Liver (tissue), 9 donors: ENCODE measurements around the gene SPTBN5. TPM values are rescaled to one million over a fixed set of nuclear protein-coding genes. Genes with fewer than 3 reads are reported as not detected.

Source experiments
- DNase-seq: peaks from one replicate; pipeline ENCODE4 v3.0.0-alpha.2; 2017; ENCODE audit warnings: low spot score
- H3K27ac ChIP-seq, 2 donors: one replicate each; pipeline ENCODE4 v1.7.0; 2013; ENCODE audit warnings: inconsistent platforms in 2 of 2, low read length in 2 of 2, control low read depth in 1 of 2, low read depth in 1 of 2, mild to moderate bottlenecking in 1 of 2
- H3K27me3 ChIP-seq, 4 donors: one replicate each; pipeline versions ENCODE4 v1.6.1 to v1.7.0; 2013; ENCODE audit warnings: low read length in 3 of 4, inconsistent platforms in 1 of 4, mild to moderate bottlenecking in 1 of 4, moderate library complexity in 1 of 4; ENCODE audit not compliant: control insufficient read depth in 4 of 4, insufficient read depth in 4 of 4
- H3K36me3 ChIP-seq, 4 donors: one replicate each; pipeline versions ENCODE4 v1.6.1 to v1.7.0; 2013; ENCODE audit warnings: low read length in 3 of 4, mild to moderate bottlenecking in 3 of 4, low read depth in 1 of 4, moderate library complexity in 1 of 4; ENCODE audit not compliant: control insufficient read depth in 4 of 4, insufficient read depth in 3 of 4
- H3K4me1 ChIP-seq, 4 donors: one replicate each; pipeline versions ENCODE4 v1.6.1 to v1.7.0; 2013; ENCODE audit warnings: low read length in 3 of 4, mild to moderate bottlenecking in 3 of 4, moderate library complexity in 1 of 4; ENCODE audit not compliant: control insufficient read depth in 4 of 4, insufficient read depth in 4 of 4
- H3K4me3 ChIP-seq, 3 donors: one replicate each; pipeline versions ENCODE4 v1.6.1 to v1.7.0; 2013; ENCODE audit warnings: low read length in 3 of 3, control low read depth in 1 of 3, low read depth in 1 of 3, mild to moderate bottlenecking in 1 of 3
- H3K9ac ChIP-seq, 2 donors: one replicate each; pipeline ENCODE4 v1.7.0; 2013; ENCODE audit warnings: low read length in 2 of 2, mild to moderate bottlenecking in 2 of 2, moderate library complexity in 2 of 2, control low read depth in 1 of 2, low read depth in 1 of 2
- H3K9me3 ChIP-seq, 4 donors: one replicate each; pipeline versions ENCODE4 v1.6.1 to v1.7.0; 2013; ENCODE audit warnings: low read length in 3 of 4; ENCODE audit not compliant: control insufficient read depth in 4 of 4
- ATF3 ChIP-seq: IDR thresholded peaks from 2 replicates; pipeline ENCODE4 v1.6.1; 2016; ENCODE audit warnings: antibody characterized with exemption
- EGR1 ChIP-seq, 2 donors: IDR thresholded peaks; 2 replicates each; pipeline ENCODE4 v1.6.1; 2016 to 2018; ENCODE audit warnings: antibody characterized with exemption in 2 of 2, low read depth in 2 of 2
- FOXA1 ChIP-seq: IDR thresholded peaks from 2 replicates; pipeline ENCODE4 v1.6.1; 2016; ENCODE audit warnings: antibody characterized with exemption
- FOXA2 ChIP-seq: IDR thresholded peaks from 2 replicates; pipeline ENCODE4 v1.6.1; 2016; ENCODE audit warnings: antibody characterized with exemption
- GABPA ChIP-seq, 2 donors: IDR thresholded peaks in 1 of 2; conservative IDR thresholded peaks in 1 of 2; 2 replicates each; pipeline ENCODE4 v1.6.1; 2016; ENCODE audit warnings: antibody characterized with exemption in 2 of 2, mild to moderate bottlenecking in 1 of 2, moderate library complexity in 1 of 2
- HNF4A ChIP-seq, 2 donors: conservative IDR thresholded peaks; 2 replicates each; pipeline ENCODE4 v1.6.1; 2016; ENCODE audit warnings: antibody characterized with exemption in 2 of 2, mild to moderate bottlenecking in 2 of 2
- HNF4G ChIP-seq: IDR thresholded peaks from 2 replicates; pipeline ENCODE4 v1.6.1; 2016; ENCODE audit warnings: antibody characterized with exemption
- JUND ChIP-seq, 2 donors: IDR thresholded peaks; 2 replicates each; pipeline ENCODE4 v1.6.1; 2016; ENCODE audit warnings: antibody characterized with exemption in 2 of 2
- MAX ChIP-seq: IDR thresholded peaks from 2 replicates; pipeline ENCODE4 v1.6.1; 2016; ENCODE audit warnings: antibody characterized with exemption
- NR2F2 ChIP-seq: IDR thresholded peaks from 2 replicates; pipeline ENCODE4 v1.6.1; 2016; ENCODE audit warnings: antibody characterized with exemption
- RAD21 ChIP-seq, 2 donors: IDR thresholded peaks; 2 replicates each; pipeline ENCODE4 v1.6.1; 2016; ENCODE audit warnings: antibody characterized with exemption in 2 of 2, mild to moderate bottlenecking in 2 of 2
- REST ChIP-seq: IDR thresholded peaks from 2 replicates; pipeline ENCODE4 v1.6.1; 2016; ENCODE audit warnings: antibody characterized with exemption, mild to moderate bottlenecking
- RXRA ChIP-seq, 2 donors: IDR thresholded peaks; 2 replicates each; pipeline ENCODE4 v1.6.1; 2017 to 2018; ENCODE audit warnings: antibody characterized with exemption in 2 of 2, mild to moderate bottlenecking in 1 of 2
- SP1 ChIP-seq: IDR thresholded peaks from 2 replicates; pipeline ENCODE4 v1.6.1; 2018; ENCODE audit warnings: antibody characterized with exemption, mild to moderate bottlenecking
- TAF1 ChIP-seq: conservative IDR thresholded peaks from 2 replicates; pipeline ENCODE4 v1.6.1; 2016; ENCODE audit warnings: antibody characterized with exemption, mild to moderate bottlenecking
- YY1 ChIP-seq: IDR thresholded peaks from 2 replicates; pipeline ENCODE4 v1.6.1; 2016; ENCODE audit warnings: antibody characterized with exemption, mild to moderate bottlenecking
- ZBTB33 ChIP-seq: IDR thresholded peaks from 2 replicates; pipeline ENCODE4 v1.6.1; 2016; ENCODE audit warnings: antibody characterized with exemption
- WGBS: extraction: QIAGEN DNeasy Blood & Tissue Kit; methylation state at CpG from one replicate; pipeline ENCODE4 v1.1.7; 2013; 5-methylcytosine and 5-hydroxymethylcytosine counted together
- polyA plus RNA-seq, 2 donors: library from polyadenylated mRNA; stranded (reverse) in 1 of 2; unstranded in 1 of 2; fragments of 200-250 nt in 1 of 2; fragments of >200 nt in 1 of 2; fragmentation: Nextera tagmentation in 1 of 2; extraction: Ambion mirVana in 1 of 2; gene quantifications; one replicate each; pipeline versions ENCODE4 v1.2.1 to v1.2.3, GENCODE V29; 2013 to 2015
- total RNA-seq, 2 donors: library from RNA; depleted of rRNA; stranded (reverse); fragments of >200 nt; gene quantifications; one replicate each; pipeline ENCODE4 v1.2.3, GENCODE V29; 2014
- donor health status: healthy.
- donor health status: healthy.
- donor health status: healthy.
- donor health status: healthy.
- donor health status: healthy.

Gene SPTBN5
- total and polyA plus RNA-seq, 4 donors, result 0.12 to 1.7 (median 0.17) TPM

GRCh38 chr15:41809121-41809520, 84.7 kb downstream of the SPTBN5 start:
- Histone ChIP-seq H3K27me3 (no peaks in the 10 kb centered on the region), H3K4me3 (no peak overlapping the region), H3K9me3 (no peaks in the 10 kb centered on the region), H3K27ac (no peak overlapping the region), H3K36me3 (peaks cover 0 to 6% (median 0%) of the 10 kb centered on the region in 4 donors), H3K4me1 (no peaks in the 10 kb centered on the region), H3K9ac (no peak overlapping the region)
- no peak for TF ChIP-seq ZBTB33
- no peak for TF ChIP-seq JUND (IDR thresholded peaks at IDR 0.05)
- TF ChIP-seq HNF4A (conservative IDR thresholded peaks at IDR 0.05), result no peak
- no peak for TF ChIP-seq HNF4G
- no peak for TF ChIP-seq TAF1
- no peak for TF ChIP-seq GABPA (IDR thresholded peaks at IDR 0.05 in 1 of 2, conservative IDR thresholded peaks at IDR 0.05 in 1 of 2)
- no peak for TF ChIP-seq REST
- no peak for DNase-seq
- 71% methylated on average over 2 of the region's 2 CpGs for WGBS

- no peak for DNase-seq
- Histone ChIP-seq H3K4me1 (no peaks in the 10 kb centered on the region), H3K36me3 (no peaks in the 10 kb centered on the region), H3K27ac (no peak overlapping the region), H3K9ac (no peak overlapping the region), H3K9me3 (no peaks in the 10 kb centered on the region), H3K4me3 (no peak overlapping the region), H3K27me3 (no peaks in the 10 kb centered on the region)
- WGBS, result 95% methylated on average over 10 of the region's 10 CpGs
- TF ChIP-seq TAF1 (no peak), REST (no peak), MAX (no peak), FOXA2 (no peak), SP1 (no peak), EGR1 (IDR thresholded peaks at IDR 0.05; ENCODE audit: low read depth in 2 of 2) (no peak), HNF4A (conservative IDR thresholded peaks at IDR 0.05) (no peak), RXRA (IDR thresholded peaks at IDR 0.05) (no peak), NR2F2 (no peak), FOXA1 (no peak), JUND (IDR thresholded peaks at IDR 0.05) (no peak), YY1 (no peak), RAD21 (IDR thresholded peaks at IDR 0.05) (no peak), GABPA (IDR thresholded peaks at IDR 0.05 in 1 of 2, conservative IDR thresholded peaks at IDR 0.05 in 1 of 2) (no peak), ZBTB33 (no peak), ATF3 (no peak), HNF4G (no peak)
Measured at GRCh38 chr15:41806291-41807181, 87.3 kb downstream of the SPTBN5 start.
